Cortex of kidney (tissue), 1 donor: ENCODE measurements around the gene SMARCA1.

ENCODE experiments used
- DNase-seq: peaks from one replicate; lab custom pipeline; 2025; lab: John Stamatoyannopoulos, UW

SMARCA1 gene

GRCh38 chrX:129452523-129452922, 70.8 kb downstream of the SMARCA1 start:
- DNase-seq: no peak

GRCh38 chrX:129450123-129450522, 73.2 kb downstream of the SMARCA1 start:
- no peak for DNase-seq

GRCh38 chrX:129449148-129449547, 74.1 kb downstream of the SMARCA1 start:
- no peak for DNase-seq

GRCh38 chrX:129445436-129445835, 77.9 kb downstream of the SMARCA1 start:
- no peak for DNase-seq

- DNase-seq: no peak
Measured at GRCh38 chrX:129433945-129434344, 89.3 kb downstream of the SMARCA1 start.

GRCh38 chrX:129433461-129433860, 89.8 kb downstream of the SMARCA1 start:
- DNase-seq: no peak

- DNase-seq: no peak
Measured at GRCh38 chrX:129427267-129427666, 96.0 kb downstream of the SMARCA1 start.

- DNase-seq: no peak
Measured at GRCh38 chrX:129423191-129423590, 100.1 kb downstream of the SMARCA1 start.

GRCh38 chrX:129404670-129405008, 118.7 kb downstream of the SMARCA1 start:
- no peak for DNase-seq

GRCh38 chrX:129403974-129404669, 119.2 kb downstream of the SMARCA1 start:
- no peak for DNase-seq
